Measurements from ENCODE around the gene SEC23A.
A peak's percentile ranks its signal among the peaks of the same experiment; 100 is the strongest.
"Not testable (repeated sequence)": the region's sequence is repeated elsewhere in the genome, so short reads cannot be mapped to it uniquely, and the experiment has no call there.

SEC23A gene

GRCh38 chr14:39107591-39107996, 4.6 kb upstream of the SEC23A start:
- Mint-ChIP-seq H3K27ac (no peak overlapping the region), H3K9me3 (no peaks in the 10 kb centered on the region), H3K27me3 (ENCODE audit: low read depth, poor library complexity) (no peaks in the 10 kb centered on the region), H3K4me3 (no peak overlapping the region), H3K36me3 (ENCODE audit: low read depth) (no peaks in the 10 kb centered on the region), H3K4me1 (peaks cover 18% of the 10 kb centered on the region)
- no peak for DNase-seq
- TF ChIP-seq, protein P1, sequence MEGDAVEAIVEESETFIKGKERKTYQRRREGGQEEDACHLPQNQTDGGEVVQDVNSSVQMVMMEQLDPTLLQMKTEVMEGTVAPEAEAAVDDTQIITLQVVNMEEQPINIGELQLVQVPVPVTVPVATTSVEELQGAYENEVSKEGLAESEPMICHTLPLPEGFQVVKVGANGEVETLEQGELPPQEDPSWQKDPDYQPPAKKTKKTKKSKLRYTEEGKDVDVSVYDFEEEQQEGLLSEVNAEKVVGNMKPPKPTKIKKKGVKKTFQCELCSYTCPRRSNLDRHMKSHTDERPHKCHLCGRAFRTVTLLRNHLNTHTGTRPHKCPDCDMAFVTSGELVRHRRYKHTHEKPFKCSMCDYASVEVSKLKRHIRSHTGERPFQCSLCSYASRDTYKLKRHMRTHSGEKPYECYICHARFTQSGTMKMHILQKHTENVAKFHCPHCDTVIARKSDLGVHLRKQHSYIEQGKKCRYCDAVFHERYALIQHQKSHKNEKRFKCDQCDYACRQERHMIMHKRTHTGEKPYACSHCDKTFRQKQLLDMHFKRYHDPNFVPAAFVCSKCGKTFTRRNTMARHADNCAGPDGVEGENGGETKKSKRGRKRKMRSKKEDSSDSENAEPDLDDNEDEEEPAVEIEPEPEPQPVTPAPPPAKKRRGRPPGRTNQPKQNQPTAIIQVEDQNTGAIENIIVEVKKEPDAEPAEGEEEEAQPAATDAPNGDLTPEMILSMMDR (IDR thresholded peaks at IDR 0.05): peak; percentile 33

- Mint-ChIP-seq H3K4me1 (peaks cover 29% of the 10 kb centered on the region), H3K27ac (peak overlapping the region; percentile 98), H3K4me3 (peak overlapping the region; percentile 92)
- H3K9me3 Mint-ChIP-seq; H3K36me3 Mint-ChIP-seq (ENCODE audit: low read depth); DNase-seq; H3K27me3 Mint-ChIP-seq (ENCODE audit: low read depth, poor library complexity): not testable (repeated sequence)
Measured at GRCh38 chr14:39104078-39104801, 1.2 kb upstream of the SEC23A start.

GRCh38 chr14:39102265-39102968, 618 bp downstream of the SEC23A start:
- Mint-ChIP-seq H3K9me3 (no peaks in the 10 kb centered on the region), H3K4me1 (peaks cover 30% of the 10 kb centered on the region), H3K27ac (peak overlapping the region; percentile 97), H3K36me3 (ENCODE audit: low read depth) (peaks cover 6% of the 10 kb centered on the region), H3K27me3 (ENCODE audit: low read depth, poor library complexity) (no peaks in the 10 kb centered on the region), H3K4me3 (peak overlapping the region; percentile 92)
- no peak for DNase-seq
- TF ChIP-seq, protein P1 (IDR thresholded peaks at IDR 0.05): no peak

DNA sequence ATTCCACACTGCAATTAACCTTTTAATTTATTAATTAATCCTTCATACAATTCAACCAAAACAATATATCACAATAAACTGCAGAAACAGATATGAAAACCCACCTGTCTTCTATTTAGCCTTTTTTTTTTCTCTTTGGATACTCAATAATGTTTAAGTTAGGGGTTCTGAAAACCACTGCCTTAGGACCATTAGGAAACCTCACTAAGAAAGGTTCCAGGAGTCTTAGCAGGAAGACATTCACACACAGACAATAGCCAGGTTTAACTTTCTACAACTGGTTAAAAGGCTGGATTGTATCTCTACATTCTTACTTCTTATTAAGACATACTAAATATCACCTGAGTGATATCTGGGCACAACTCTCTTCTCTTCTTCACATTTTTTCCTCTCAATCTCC, 3.3 kb downstream of the SEC23A start:
- Mint-ChIP-seq H3K4me3 (peak overlapping the region; percentile 4), H3K4me1 (peaks cover 36% of the 10 kb centered on the region), H3K9me3 (no peaks in the 10 kb centered on the region), H3K36me3 (ENCODE audit: low read depth) (peaks cover 16% of the 10 kb centered on the region), H3K27me3 (ENCODE audit: low read depth, poor library complexity) (no peaks in the 10 kb centered on the region), H3K27ac (no peak overlapping the region)
- DNase-seq: no peak
- TF ChIP-seq, protein P1 (IDR thresholded peaks at IDR 0.05): no peak

- Mint-ChIP-seq H3K36me3 (ENCODE audit: low read depth) (peaks cover 21% of the 10 kb centered on the region), H3K4me1 (peaks cover 33% of the 10 kb centered on the region)
- H3K4me3 Mint-ChIP-seq; H3K27ac Mint-ChIP-seq; DNase-seq; H3K9me3 Mint-ChIP-seq; H3K27me3 Mint-ChIP-seq (ENCODE audit: low read depth, poor library complexity): not testable (repeated sequence)
Measured at GRCh38 chr14:39099215-39099614, 3.8 kb downstream of the SEC23A start.

DNA sequence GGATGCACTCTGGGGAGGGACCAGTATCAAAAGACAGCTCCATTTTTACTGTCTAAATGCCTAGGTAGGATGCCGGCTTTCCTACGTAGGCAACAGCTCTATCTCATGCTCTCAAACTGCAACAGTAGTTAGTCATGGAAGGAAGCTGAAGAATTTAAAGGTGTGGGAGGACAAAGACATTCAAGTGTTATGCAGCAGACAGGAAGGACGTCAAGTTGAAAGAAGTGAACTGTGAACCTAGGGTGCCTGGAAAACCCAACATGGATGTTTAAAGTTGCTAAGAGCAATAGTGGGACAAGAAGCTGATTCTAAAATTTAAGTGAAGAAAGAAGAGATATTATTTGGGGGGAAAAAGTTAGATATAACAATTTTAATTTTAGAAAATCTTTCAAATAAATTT, 5.9 kb downstream of the SEC23A start:
- no peak for DNase-seq
- Mint-ChIP-seq H3K27ac (peak overlapping the region; percentile 62), H3K4me3 (no peak overlapping the region), H3K4me1 (peaks cover 21% of the 10 kb centered on the region), H3K9me3 (no peaks in the 10 kb centered on the region), H3K36me3 (ENCODE audit: low read depth) (peaks cover 25% of the 10 kb centered on the region), H3K27me3 (ENCODE audit: low read depth, poor library complexity) (no peaks in the 10 kb centered on the region)
- TF ChIP-seq, protein P1 (IDR thresholded peaks at IDR 0.05): no peak

Measured in nephron progenitor cell (in vitro differentiated cells).